Subcutaneous adipose tissue (tissue), 4 donors: ENCODE measurements around the gene FBLIM1. TPM values are rescaled to one million over a fixed set of nuclear protein-coding genes. Genes with fewer than 3 reads are reported as not detected.

Source experiments
- total RNA-seq, 4 donors: library from RNA; depleted of rRNA; stranded (reverse); fragments of >200 nt; gene quantifications; one replicate each; pipeline ENCODE4 v1.1.0, GENCODE V29; 2016
- TF ChIP-seq, protein P1 (sequence below): fragments of 450-650 bp; IDR thresholded peaks from one replicate; pipeline ENCODE4 v1.5.1; 2016; ENCODE audit warnings: low read depth, mild to moderate bottlenecking, control low read depth, antibody characterized with exemption, moderate library complexity

Gene FBLIM1
- total RNA-seq, 4 donors from 2014 or later = 5.1 to 21.9 (median 14.9) TPM

- TF ChIP-seq, protein P1, sequence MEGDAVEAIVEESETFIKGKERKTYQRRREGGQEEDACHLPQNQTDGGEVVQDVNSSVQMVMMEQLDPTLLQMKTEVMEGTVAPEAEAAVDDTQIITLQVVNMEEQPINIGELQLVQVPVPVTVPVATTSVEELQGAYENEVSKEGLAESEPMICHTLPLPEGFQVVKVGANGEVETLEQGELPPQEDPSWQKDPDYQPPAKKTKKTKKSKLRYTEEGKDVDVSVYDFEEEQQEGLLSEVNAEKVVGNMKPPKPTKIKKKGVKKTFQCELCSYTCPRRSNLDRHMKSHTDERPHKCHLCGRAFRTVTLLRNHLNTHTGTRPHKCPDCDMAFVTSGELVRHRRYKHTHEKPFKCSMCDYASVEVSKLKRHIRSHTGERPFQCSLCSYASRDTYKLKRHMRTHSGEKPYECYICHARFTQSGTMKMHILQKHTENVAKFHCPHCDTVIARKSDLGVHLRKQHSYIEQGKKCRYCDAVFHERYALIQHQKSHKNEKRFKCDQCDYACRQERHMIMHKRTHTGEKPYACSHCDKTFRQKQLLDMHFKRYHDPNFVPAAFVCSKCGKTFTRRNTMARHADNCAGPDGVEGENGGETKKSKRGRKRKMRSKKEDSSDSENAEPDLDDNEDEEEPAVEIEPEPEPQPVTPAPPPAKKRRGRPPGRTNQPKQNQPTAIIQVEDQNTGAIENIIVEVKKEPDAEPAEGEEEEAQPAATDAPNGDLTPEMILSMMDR = no peak
Observed at GRCh38 chr1:15762546-15762945, 4.0 kb downstream of the FBLIM1 start.

DNA sequence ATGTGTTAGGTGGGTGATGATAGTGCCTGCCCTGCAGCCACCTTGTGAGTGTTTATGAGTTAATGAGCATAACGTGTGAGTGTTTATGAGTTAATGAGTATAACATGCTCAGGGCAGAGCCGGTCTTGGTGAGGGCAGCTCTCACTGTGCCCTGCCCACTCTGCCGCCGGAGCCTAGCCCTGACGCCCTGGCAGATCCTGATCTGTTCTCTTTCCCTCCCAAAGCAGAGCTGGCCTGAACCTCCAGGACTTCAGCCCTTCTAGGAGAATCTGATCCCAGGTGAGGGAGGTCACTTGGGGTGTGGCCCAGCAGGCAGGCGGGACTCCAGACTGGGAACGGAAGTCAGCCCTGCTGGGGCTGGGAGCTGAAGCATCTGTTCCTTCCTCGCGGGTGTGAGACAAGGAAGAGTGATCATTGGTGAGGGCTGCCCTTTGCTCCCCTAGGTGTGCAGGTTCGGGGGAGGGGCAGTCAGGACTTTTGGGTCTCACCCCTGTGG lies 5.7 kb downstream of the FBLIM1 start:
- TF ChIP-seq, protein P1 = no peak

DNA sequence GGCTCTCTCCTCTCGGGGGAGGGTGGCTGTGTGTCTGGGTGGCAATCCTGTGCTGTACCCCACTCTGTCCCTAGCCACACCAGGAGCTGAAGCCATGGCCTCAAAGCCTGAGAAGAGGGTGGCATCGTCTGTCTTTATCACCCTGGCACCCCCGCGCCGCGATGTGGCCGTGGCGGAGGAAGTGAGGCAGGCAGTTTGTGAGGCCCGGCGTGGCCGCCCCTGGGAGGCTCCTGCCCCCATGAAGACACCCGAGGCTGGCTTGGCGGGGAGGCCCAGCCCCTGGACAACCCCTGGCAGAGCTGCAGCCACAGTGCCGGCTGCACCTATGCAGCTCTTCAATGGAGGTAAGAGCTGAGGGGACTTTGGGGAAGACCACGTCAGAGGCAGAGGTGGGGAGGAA lies 6.3 kb downstream of the FBLIM1 start:
- TF ChIP-seq, protein P1 = no peak

- TF ChIP-seq, protein P1 = no peak
Observed at GRCh38 chr1:15765495-15766194, 7.0 kb downstream of the FBLIM1 start.

- TF ChIP-seq, protein P1 = no peak
Observed at GRCh38 chr1:15767941-15768340, 9.3 kb downstream of the FBLIM1 start.

- TF ChIP-seq, protein P1 = no peak
Observed at GRCh38 chr1:15768388-15768787, 9.8 kb downstream of the FBLIM1 start.

DNA sequence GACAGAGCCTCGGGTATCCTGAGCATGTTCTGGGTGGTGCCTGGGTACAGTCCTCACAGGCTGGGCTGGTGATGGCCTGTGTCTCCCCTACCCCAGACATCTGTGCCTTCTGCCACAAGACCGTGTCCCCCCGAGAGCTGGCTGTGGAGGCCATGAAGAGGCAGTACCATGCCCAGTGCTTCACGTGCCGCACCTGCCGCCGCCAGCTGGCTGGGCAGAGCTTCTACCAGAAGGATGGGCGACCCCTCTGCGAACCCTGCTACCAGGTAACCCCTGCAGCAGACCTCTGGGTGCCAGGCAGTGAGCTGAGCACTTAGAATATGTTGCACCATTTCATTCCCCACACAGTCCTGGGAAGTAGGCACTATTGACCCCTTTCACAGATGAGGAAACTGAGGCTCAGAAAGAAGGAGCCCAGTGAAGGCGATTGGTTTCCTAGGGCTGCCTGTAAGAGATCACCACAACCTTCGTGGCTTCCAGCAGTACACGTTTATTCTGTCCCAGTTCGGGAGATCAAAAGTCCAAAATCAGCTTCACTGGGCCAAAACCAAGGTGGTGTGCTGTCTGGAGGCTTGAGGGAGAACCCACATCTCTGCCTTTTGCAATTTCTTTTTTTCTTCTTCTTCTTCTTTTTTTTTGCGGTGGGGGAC lies 11.8 kb downstream of the FBLIM1 start:
- TF ChIP-seq, protein P1 = no peak
